IPS-20b (cell line): Measurements from ENCODE around the gene PTPDC1.
"Not testable (repeated sequence)": the region's sequence is repeated elsewhere in the genome, so short reads cannot be mapped to it uniquely, and the experiment has no call there.

Source experiments
- H3K27ac ChIP-seq: one replicate; pipeline ENCODE4 v1.5.1; 2013; ENCODE audit warnings: low read length
- H3K27me3 ChIP-seq: 2 replicates; pipeline ENCODE4 v1.6.1; 2013; ENCODE audit warnings: mild to moderate bottlenecking, low read length, inconsistent platforms; ENCODE audit not compliant: insufficient read depth
- H3K36me3 ChIP-seq: 2 replicates; pipeline ENCODE4 v1.6.1; 2013; ENCODE audit warnings: low read depth, mild to moderate bottlenecking, inconsistent platforms, low read length, moderate library complexity; ENCODE audit not compliant: insufficient read depth
- H3K4me1 ChIP-seq: 2 replicates; pipeline ENCODE4 v1.6.1; 2013; ENCODE audit warnings: mild to moderate bottlenecking, control low read depth, inconsistent platforms, low read length, moderate library complexity; ENCODE audit not compliant: insufficient read depth
- H3K4me3 ChIP-seq: 2 replicates; pipeline ENCODE4 v1.5.1; 2013; ENCODE audit warnings: mild to moderate bottlenecking, low read length, inconsistent platforms
- H3K9ac ChIP-seq: 2 replicates; pipeline ENCODE4 v1.6.1; 2013; ENCODE audit warnings: low read depth, mild to moderate bottlenecking, inconsistent platforms, low read length, moderate library complexity
- H3K9me3 ChIP-seq: 2 replicates; pipeline ENCODE4 v1.6.1; 2013; ENCODE audit warnings: mild to moderate bottlenecking, low read depth, low read length, inconsistent platforms; ENCODE audit not compliant: insufficient read depth

The PTPDC1 gene

GRCh38 chr9:94079236-94079635, 5.0 kb upstream of the PTPDC1 start:
- H3K9ac ChIP-seq: no peak overlapping the region
- no peak overlapping the region for H3K4me3 ChIP-seq
- H3K36me3 ChIP-seq: no peaks in the 10 kb centered on the region
- no peaks in the 10 kb centered on the region for H3K27me3 ChIP-seq
- no peaks in the 10 kb centered on the region for H3K9me3 ChIP-seq
- H3K27ac ChIP-seq: no peak overlapping the region
- no peaks in the 10 kb centered on the region for H3K4me1 ChIP-seq

GRCh38 chr9:94080249-94080648, 4.0 kb upstream of the PTPDC1 start:
- H3K9me3 ChIP-seq: no peaks in the 10 kb centered on the region
- peaks cover 7% of the 10 kb centered on the region; the same call in 1 of the 2 replicates for H3K4me1 ChIP-seq
- H3K27me3 ChIP-seq: no peaks in the 10 kb centered on the region
- H3K36me3 ChIP-seq: no peaks in the 10 kb centered on the region
- H3K9ac ChIP-seq: no peak overlapping the region
- H3K27ac ChIP-seq: no peak overlapping the region
- no peak overlapping the region for H3K4me3 ChIP-seq

GRCh38 chr9:94081435-94081834, 2.8 kb upstream of the PTPDC1 start:
- H3K36me3 ChIP-seq: no peaks in the 10 kb centered on the region
- H3K27me3 ChIP-seq: no peaks in the 10 kb centered on the region
- H3K4me3 ChIP-seq: no peak overlapping the region
- H3K9me3 ChIP-seq: no peaks in the 10 kb centered on the region
- no peak overlapping the region for H3K27ac ChIP-seq
- no peak overlapping the region for H3K9ac ChIP-seq
- H3K4me1 ChIP-seq: peaks cover 16% of the 10 kb centered on the region; the same call in 1 of the 2 replicates

- Histone ChIP-seq H3K27ac (no peak overlapping the region), H3K4me1 (peaks cover 16% of the 10 kb centered on the region; the same call in 1 of the 2 replicates), H3K4me3 (no peak overlapping the region), H3K9ac (no peak overlapping the region), H3K27me3 (no peaks in the 10 kb centered on the region), H3K9me3 (no peaks in the 10 kb centered on the region), H3K36me3 (no peaks in the 10 kb centered on the region)
Observed at GRCh38 chr9:94081864-94082463, 2.3 kb upstream of the PTPDC1 start.

GRCh38 chr9:94082553-94082952, 1.7 kb upstream of the PTPDC1 start:
- Histone ChIP-seq H3K4me3 (no peak overlapping the region), H3K9me3 (no peaks in the 10 kb centered on the region), H3K27me3 (no peaks in the 10 kb centered on the region), H3K4me1 (peaks cover 16% of the 10 kb centered on the region; the same call in 1 of the 2 replicates), H3K9ac (no peak overlapping the region), H3K27ac (no peak overlapping the region), H3K36me3 (no peaks in the 10 kb centered on the region)

- no peaks in the 10 kb centered on the region for H3K36me3 ChIP-seq
- H3K4me1 ChIP-seq: peaks cover 16% of the 10 kb centered on the region; the same call in 1 of the 2 replicates
- no peak overlapping the region for H3K9ac ChIP-seq
- no peak overlapping the region for H3K27ac ChIP-seq
- no peaks in the 10 kb centered on the region for H3K27me3 ChIP-seq
- no peaks in the 10 kb centered on the region for H3K9me3 ChIP-seq
- H3K4me3 ChIP-seq: no peak overlapping the region
Observed at GRCh38 chr9:94082956-94083355, 1.3 kb upstream of the PTPDC1 start.

- H3K9me3 ChIP-seq: no peaks in the 10 kb centered on the region
- H3K9ac ChIP-seq: no peak overlapping the region
- H3K36me3 ChIP-seq: no peaks in the 10 kb centered on the region
- no peak overlapping the region for H3K27ac ChIP-seq
- no peaks in the 10 kb centered on the region for H3K27me3 ChIP-seq
- H3K4me3 ChIP-seq: no peak overlapping the region
- peaks cover 16% of the 10 kb centered on the region; the same call in 1 of the 2 replicates for H3K4me1 ChIP-seq
Observed at GRCh38 chr9:94083384-94083783, 880 bp upstream of the PTPDC1 start.

- peaks cover 16% of the 10 kb centered on the region; the same call in 1 of the 2 replicates for H3K4me1 ChIP-seq
- no peak overlapping the region for H3K9ac ChIP-seq
- no peaks in the 10 kb centered on the region for H3K9me3 ChIP-seq
- H3K4me3 ChIP-seq: peak overlapping the region; percentile 25; the same call in 1 of the 2 replicates
- H3K27ac ChIP-seq: no peak overlapping the region
- H3K27me3 ChIP-seq: no peaks in the 10 kb centered on the region
- H3K36me3 ChIP-seq: no peaks in the 10 kb centered on the region
Observed at GRCh38 chr9:94085062-94085639, 887 bp downstream of the PTPDC1 start.

GRCh38 chr9:94086486-94087345, 2.5 kb downstream of the PTPDC1 start:
- Histone ChIP-seq H3K4me3 (no peak overlapping the region), H3K4me1 (peaks cover 16% of the 10 kb centered on the region; the same call in 1 of the 2 replicates), H3K9ac (no peak overlapping the region), H3K27ac (no peak overlapping the region), H3K36me3 (no peaks in the 10 kb centered on the region), H3K9me3 (no peaks in the 10 kb centered on the region), H3K27me3 (no peaks in the 10 kb centered on the region)

GRCh38 chr9:94094219-94095145, 10.2 kb downstream of the PTPDC1 start:
- Histone ChIP-seq H3K9ac (peak overlapping the region; percentile 31; the same call in 1 of the 2 replicates), H3K4me3 (peak overlapping the region; percentile 20; the same call in 1 of the 2 replicates)
- not testable (repeated sequence) for H3K27ac ChIP-seq, H3K4me1 ChIP-seq, H3K9me3 ChIP-seq, H3K36me3 ChIP-seq, H3K27me3 ChIP-seq
